ENCODE results near the gene RXRB.

DNA sequence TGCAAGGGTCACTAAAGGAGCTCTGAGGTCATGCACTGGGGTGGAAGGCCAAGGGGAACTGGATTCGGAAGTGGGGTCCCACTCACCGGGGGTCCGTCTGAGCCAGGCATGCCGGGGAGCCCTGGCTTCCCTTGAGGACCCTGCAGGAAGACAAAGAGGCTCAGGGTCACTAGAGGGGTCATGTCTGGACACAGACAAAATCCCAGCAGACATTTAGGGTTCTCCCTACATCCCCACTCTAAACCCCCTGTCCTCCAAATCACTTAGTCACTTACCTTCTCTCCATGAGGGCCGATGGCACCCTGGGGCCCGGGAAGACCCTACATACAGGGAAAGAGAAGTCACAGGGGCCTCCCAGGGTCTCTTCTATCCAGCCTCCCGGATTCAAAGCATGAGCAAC, 23.6 kb downstream of the RXRB start:
- TF ChIP-seq, protein P1, sequence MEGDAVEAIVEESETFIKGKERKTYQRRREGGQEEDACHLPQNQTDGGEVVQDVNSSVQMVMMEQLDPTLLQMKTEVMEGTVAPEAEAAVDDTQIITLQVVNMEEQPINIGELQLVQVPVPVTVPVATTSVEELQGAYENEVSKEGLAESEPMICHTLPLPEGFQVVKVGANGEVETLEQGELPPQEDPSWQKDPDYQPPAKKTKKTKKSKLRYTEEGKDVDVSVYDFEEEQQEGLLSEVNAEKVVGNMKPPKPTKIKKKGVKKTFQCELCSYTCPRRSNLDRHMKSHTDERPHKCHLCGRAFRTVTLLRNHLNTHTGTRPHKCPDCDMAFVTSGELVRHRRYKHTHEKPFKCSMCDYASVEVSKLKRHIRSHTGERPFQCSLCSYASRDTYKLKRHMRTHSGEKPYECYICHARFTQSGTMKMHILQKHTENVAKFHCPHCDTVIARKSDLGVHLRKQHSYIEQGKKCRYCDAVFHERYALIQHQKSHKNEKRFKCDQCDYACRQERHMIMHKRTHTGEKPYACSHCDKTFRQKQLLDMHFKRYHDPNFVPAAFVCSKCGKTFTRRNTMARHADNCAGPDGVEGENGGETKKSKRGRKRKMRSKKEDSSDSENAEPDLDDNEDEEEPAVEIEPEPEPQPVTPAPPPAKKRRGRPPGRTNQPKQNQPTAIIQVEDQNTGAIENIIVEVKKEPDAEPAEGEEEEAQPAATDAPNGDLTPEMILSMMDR (CRISPR knock-in tag; IDR thresholded peaks at IDR 0.05) = no peak
- TF ChIP-seq EED (CRISPR knock-in tag; IDR thresholded peaks at IDR 0.05) (no peak), RFX5 (IDR thresholded peaks at IDR 0.05; ENCODE audit: low read depth, low read length) (no peak), SIX1 (CRISPR knock-in tag; IDR thresholded peaks at IDR 0.05; ENCODE audit: borderline replicate concordance) (no peak), SMC3 (IDR thresholded peaks at IDR 0.05; ENCODE audit: low read length) (no peak), ATF7 (IDR thresholded peaks at IDR 0.05) (no peak), ATF7 (CRISPR knock-in tag; IDR thresholded peaks at IDR 0.05) (no peak)
- TF ChIP-seq, protein P2, sequence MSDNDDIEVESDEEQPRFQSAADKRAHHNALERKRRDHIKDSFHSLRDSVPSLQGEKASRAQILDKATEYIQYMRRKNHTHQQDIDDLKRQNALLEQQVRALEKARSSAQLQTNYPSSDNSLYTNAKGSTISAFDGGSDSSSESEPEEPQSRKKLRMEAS (IDR thresholded peaks at IDR 0.05) = no peak
